Tibial nerve (tissue), 4 donors: ENCODE measurements around the gene TOE1.

ENCODE experiments used
- EP300 ChIP-seq, 2 donors: sonication (generic); formaldehyde crosslinking; IDR thresholded peaks; one replicate each; pipeline ENCODE4 v1.6.1; 2017; ENCODE audit warnings: antibody characterized with exemption in 2 of 2, mild to moderate bottlenecking in 1 of 2
- POLR2A ChIP-seq, 2 donors: fragments of 450-650 bp; IDR thresholded peaks; one replicate each; pipeline ENCODE4 v1.6.1; 2017; ENCODE audit warnings: antibody characterized with exemption in 2 of 2, mild to moderate bottlenecking in 2 of 2, moderate library complexity in 2 of 2
- TF ChIP-seq, protein P1 (sequence below), 5 experiments: fragments of 200-600 bp in 3 of 5; fragments of 450-650 bp in 2 of 5; sonication (generic) in 3 of 5; IDR thresholded peaks; one replicate each; pipeline ENCODE4 v1.5.1; 2016 to 2019; ENCODE audit warnings: antibody characterized with exemption in 5 of 5, mild to moderate bottlenecking in 3 of 5, moderate library complexity in 2 of 5

DNA sequence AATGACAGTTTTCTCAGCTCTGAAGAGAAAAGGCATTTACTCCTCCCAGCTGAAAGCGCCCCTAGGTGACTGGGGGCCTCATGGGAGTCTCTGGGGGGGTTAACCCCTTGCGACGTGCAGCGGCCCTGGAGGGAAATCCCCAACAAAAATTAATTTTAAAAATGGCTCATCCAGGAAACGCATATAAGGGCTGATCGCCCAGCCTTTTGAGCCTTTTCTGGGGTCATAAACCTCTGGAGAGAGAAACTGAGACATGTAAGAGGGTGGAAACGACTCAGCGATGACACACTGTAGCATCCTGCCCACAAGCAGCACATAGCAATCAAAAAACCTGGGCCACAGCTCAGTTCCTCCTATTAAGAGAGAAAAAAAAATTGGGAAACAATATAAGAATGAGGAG, 33.7 kb upstream of the TOE1 start:
- TF ChIP-seq, protein P1, sequence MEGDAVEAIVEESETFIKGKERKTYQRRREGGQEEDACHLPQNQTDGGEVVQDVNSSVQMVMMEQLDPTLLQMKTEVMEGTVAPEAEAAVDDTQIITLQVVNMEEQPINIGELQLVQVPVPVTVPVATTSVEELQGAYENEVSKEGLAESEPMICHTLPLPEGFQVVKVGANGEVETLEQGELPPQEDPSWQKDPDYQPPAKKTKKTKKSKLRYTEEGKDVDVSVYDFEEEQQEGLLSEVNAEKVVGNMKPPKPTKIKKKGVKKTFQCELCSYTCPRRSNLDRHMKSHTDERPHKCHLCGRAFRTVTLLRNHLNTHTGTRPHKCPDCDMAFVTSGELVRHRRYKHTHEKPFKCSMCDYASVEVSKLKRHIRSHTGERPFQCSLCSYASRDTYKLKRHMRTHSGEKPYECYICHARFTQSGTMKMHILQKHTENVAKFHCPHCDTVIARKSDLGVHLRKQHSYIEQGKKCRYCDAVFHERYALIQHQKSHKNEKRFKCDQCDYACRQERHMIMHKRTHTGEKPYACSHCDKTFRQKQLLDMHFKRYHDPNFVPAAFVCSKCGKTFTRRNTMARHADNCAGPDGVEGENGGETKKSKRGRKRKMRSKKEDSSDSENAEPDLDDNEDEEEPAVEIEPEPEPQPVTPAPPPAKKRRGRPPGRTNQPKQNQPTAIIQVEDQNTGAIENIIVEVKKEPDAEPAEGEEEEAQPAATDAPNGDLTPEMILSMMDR (IDR thresholded peaks at IDR 0.05) = no peak
- TF ChIP-seq POLR2A (IDR thresholded peaks at IDR 0.05) = no peak
- TF ChIP-seq EP300 (IDR thresholded peaks at IDR 0.05) = no peak
